Measurements from ENCODE around the gene MVK.
"Not testable (repeated sequence)": the region's sequence is repeated elsewhere in the genome, so short reads cannot be mapped to it uniquely, and the experiment has no call there.

The MVK gene

GRCh38 chr12:109601557-109601956 lies 28.0 kb downstream of the MVK start:
- no peak overlapping the region for H3K4me3 ChIP-seq
- H3K27ac ChIP-seq = no peak overlapping the region

- not testable (repeated sequence) for H3K4me3 ChIP-seq, H3K27ac ChIP-seq
Measured at GRCh38 chr12:109602132-109602531, 28.5 kb downstream of the MVK start.

GRCh38 chr12:109604132-109604585 lies 30.6 kb downstream of the MVK start:
- Histone ChIP-seq H3K4me3 (no peak overlapping the region), H3K27ac (no peak overlapping the region)

- H3K27ac ChIP-seq = no peak overlapping the region
Measured at GRCh38 chr12:109605016-109605415, 31.4 kb downstream of the MVK start.

GRCh38 chr12:109605599-109606228 lies 32.1 kb downstream of the MVK start:
- Histone ChIP-seq H3K27ac (no peak overlapping the region), H3K4me3 (no peak overlapping the region)

More at GRCh38 chr12:109605016-109605415, 31.4 kb downstream of the MVK start:
- H3K4me3 ChIP-seq = no peak overlapping the region

GRCh38 chr12:109606320-109607028 lies 32.9 kb downstream of the MVK start:
- Histone ChIP-seq H3K4me3 (no peak overlapping the region), H3K27ac (no peak overlapping the region)

GRCh38 chr12:109607618-109608017 lies 34.0 kb downstream of the MVK start:
- H3K4me3 ChIP-seq = no peak overlapping the region
- no peak overlapping the region for H3K27ac ChIP-seq

GRCh38 chr12:109608270-109608669 lies 34.7 kb downstream of the MVK start:
- no peak overlapping the region for H3K4me3 ChIP-seq
- H3K27ac ChIP-seq = no peak overlapping the region

- Histone ChIP-seq H3K4me3 (no peak overlapping the region), H3K27ac (no peak overlapping the region)
Measured at GRCh38 chr12:109608793-109609192, 35.2 kb downstream of the MVK start.

GRCh38 chr12:109609342-109609741 lies 35.7 kb downstream of the MVK start:
- no peak overlapping the region for H3K27ac ChIP-seq

GRCh38 chr12:109610523-109610922 lies 36.9 kb downstream of the MVK start:
- Histone ChIP-seq H3K4me3 (no peak overlapping the region), H3K27ac (no peak overlapping the region)

More at GRCh38 chr12:109609342-109609741, 35.7 kb downstream of the MVK start:
- no peak overlapping the region for H3K4me3 ChIP-seq

- no peak overlapping the region for H3K4me3 ChIP-seq
- no peak overlapping the region for H3K27ac ChIP-seq
Measured at GRCh38 chr12:109611223-109611622, 37.6 kb downstream of the MVK start.

- Histone ChIP-seq H3K4me3 (no peak overlapping the region), H3K27ac (no peak overlapping the region)
Measured at GRCh38 chr12:109612003-109612402, 38.4 kb downstream of the MVK start.

GRCh38 chr12:109612975-109613502 lies 39.4 kb downstream of the MVK start:
- no peak overlapping the region for H3K27ac ChIP-seq

GRCh38 chr12:109613649-109614455 lies 40.3 kb downstream of the MVK start:
- no peak overlapping the region for H3K27ac ChIP-seq
- no peak overlapping the region for H3K4me3 ChIP-seq

More at GRCh38 chr12:109612975-109613502, 39.4 kb downstream of the MVK start:
- no peak overlapping the region for H3K4me3 ChIP-seq

- Histone ChIP-seq H3K27ac (no peak overlapping the region), H3K4me3 (no peak overlapping the region)
Measured at GRCh38 chr12:109615556-109616229, 42.1 kb downstream of the MVK start.

- no peak overlapping the region for H3K4me3 ChIP-seq
- no peak overlapping the region for H3K27ac ChIP-seq
Measured at GRCh38 chr12:109617491-109617890, 43.9 kb downstream of the MVK start.

GRCh38 chr12:109618082-109618481 lies 44.5 kb downstream of the MVK start:
- no peak overlapping the region for H3K4me3 ChIP-seq
- no peak overlapping the region for H3K27ac ChIP-seq

GRCh38 chr12:109619002-109619604 lies 45.5 kb downstream of the MVK start:
- Histone ChIP-seq H3K4me3 (no peak overlapping the region), H3K27ac (no peak overlapping the region)

Data from skin epidermis (tissue), 12 donors.